Measurements from ENCODE around the gene REXO1.
"Not testable (repeated sequence)": the region's sequence is repeated elsewhere in the genome, so short reads cannot be mapped to it uniquely, and the experiment has no call there.

REXO1 gene

DNA sequence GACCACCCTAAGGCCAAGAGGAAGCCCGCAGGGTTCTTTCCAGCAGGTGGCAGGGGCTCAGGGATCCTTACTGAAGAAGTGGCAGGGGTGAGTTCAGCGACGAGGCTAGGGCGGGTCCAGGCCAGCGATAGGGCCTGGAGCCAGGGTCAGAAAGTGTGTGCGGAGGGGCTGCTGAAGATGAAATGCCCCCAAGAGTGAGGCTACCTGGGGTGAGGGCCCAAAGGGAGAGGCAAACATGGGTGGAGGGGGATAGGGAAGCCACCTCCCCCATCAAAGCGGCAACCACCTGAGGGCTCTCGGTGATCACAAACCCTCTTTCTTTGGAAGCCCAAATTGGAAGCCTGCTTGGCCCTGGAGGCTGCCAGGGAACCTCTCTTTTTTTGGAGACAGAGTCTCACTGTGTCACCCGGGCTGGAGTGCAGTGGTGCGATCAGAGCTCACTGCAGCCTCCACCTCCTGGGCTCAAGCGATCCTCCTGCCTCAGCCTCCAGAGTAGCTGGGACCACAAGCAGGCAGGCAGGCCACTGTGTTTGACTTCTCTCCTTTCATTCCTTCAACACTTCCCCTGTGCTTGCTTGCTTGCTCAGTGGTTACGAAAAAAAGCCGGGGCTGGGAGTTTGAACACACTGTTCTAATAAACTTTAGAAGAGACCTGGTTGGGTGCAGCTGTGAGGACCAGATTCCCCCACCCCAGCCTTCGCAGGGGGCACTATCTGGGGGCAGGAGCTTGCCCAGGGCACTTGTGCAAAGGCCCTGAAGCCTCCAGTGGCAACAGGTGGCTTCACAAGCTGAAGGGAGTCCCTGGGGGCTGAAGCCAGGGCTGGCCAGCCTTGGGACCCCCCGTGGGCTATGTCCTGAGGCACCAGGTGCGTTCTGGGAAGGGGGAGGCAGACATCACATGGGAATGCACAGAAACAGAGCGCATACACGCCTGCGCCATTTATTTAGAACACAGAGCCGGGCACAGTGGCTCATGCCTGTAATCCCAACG lies 34.8 kb downstream of the REXO1 start:
- no peak for DNase-seq

DNA sequence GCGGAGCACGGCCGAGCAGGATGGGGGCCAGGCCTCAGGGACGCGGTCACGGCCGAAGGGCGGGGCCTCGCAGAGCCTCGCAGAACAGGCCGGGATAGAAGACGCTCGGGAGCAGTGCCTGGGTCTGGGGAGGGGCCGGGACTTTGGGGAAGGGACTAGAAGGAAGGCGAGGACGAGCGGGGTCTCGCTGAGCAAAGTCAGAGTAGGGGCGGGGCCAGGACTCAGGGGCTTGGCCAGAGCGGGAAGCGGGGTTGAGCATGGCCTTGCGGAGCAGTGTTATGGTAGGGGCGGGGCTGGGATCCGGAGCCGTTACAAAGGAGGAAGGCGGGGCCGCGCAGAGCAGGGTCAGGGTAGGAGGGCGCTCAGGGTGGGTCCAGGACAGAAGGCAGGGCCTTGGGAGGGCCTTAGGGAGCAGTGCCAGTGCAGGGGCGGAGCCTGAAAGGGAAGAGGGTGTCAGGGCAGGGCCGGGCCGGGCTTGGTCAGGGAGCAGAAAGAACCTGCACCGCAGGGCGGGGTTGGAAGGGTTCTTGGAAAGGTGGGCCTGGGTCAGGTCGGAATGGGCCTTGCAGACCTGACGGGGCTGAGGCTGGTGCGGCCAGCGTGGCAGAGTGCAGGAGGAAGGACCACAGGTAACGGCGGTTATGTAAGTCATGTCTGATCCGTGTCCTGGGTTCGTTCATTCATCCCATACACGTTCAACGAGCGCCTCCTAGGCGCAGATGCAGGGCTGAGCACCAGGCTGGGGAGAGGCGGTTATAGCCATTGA lies 35.7 kb downstream of the REXO1 start:
- DNase-seq, result peak; percentile 80

DNA sequence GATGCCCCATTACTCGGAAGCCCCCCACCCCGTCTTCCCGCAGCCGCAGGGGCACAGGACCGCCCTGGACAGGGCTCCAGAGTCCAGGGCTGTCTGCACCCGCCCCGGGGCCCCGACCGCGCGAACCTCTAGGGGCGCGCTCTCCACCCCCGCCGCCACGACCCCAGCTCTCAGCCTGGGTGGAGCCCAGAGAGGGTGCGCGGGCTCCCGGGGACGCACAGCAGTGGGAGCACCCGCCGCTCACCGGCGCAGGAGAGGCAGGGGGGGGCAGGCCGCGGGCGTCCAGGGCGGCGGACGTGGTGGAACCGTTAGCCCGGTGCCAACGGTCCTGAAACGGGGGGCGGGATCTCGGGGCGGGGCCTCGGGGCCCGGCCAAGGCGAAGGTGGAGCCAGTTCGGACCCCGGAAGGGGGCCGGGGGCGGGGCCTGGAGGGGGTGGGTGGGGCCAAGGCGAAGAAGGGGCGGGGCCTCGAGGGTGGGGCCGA lies 36.3 kb downstream of the REXO1 start, which contains the start of gene ATP8B3:
Gene ATP8B3 (minus strand): TSS at position 335 of the 484 bp plus-strand sequence. CDS start 540 bp downstream, outside the sequence.
- DNase-seq, result peak; percentile 34

DNA sequence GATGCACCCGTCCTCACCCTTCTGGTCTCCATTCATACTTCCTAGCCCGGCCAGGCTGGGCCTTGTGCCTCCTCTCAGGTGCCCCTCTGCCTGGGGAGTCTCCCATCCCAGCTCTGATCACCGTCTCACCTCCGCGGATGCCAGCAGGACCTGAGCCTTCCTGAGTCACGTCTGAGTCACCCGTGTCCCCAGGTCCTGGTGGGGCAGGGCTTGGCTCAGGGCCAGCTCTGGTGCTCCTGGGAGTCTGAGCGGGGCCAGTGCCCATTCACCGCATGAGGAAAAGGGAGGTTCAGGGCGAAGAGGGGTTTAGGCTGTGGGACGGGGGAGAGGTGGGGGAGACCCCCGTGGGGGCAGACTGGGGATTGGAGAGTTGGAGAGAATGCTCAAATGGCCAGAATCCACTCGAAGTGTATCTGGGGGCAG lies 36.8 kb downstream of the REXO1 start:
- peak; percentile 17 for DNase-seq

DNA sequence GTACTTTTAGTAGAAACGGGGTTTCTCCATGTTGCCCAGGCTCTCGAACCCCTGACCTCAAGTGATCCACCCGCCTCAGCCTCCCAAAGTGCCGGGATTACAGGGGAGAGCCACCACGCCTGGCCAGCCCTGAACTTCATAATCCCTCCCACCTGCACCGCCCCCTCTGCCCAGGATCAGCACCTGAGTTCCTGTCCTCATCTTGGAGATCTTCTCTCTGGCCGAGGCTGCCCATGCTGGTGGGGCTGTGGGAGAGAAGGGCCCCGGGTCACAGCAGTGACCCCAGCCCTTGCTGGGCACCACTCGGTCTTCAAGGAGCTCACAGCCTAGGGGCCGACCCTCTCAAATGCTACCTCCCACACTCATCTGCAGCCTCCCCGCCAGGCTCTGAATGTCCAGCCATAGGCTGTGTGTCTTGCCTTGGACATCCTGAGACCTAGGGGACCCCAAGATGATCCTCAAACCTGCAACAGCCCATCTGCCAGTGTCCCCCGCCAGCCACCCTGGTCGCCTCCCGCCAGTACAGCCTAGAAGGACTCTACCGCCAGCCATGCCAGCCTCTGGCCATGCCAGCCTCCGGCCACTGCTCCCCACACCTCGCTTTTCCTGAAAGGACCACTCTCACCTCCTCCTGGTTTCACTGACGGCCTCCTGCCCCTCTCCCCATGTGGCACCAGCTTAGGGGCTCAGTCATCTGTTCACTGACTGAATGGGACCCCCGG lies 37.7 kb downstream of the REXO1 start:
- no peak for DNase-seq

DNA sequence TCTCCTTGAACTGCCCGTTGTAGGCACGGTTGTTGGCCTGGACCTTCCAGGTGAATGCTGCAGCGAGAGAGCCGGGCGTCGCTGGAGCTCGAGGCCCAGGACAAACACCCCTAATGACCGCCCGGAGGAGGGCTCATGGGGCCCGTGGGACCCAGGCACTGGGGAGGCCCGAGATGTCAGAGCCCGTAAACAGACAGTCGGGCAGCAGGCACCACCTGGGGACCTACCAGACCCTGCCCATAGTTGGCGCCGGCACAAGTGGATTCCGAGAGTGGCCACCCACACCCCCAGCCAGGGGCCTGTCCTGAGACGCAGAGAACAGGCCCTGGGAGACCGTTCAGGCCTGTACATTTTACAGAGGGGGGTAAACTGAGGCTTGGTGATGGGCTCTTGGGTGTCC lies 38.6 kb downstream of the REXO1 start:
- DNase-seq, result no peak

DNA sequence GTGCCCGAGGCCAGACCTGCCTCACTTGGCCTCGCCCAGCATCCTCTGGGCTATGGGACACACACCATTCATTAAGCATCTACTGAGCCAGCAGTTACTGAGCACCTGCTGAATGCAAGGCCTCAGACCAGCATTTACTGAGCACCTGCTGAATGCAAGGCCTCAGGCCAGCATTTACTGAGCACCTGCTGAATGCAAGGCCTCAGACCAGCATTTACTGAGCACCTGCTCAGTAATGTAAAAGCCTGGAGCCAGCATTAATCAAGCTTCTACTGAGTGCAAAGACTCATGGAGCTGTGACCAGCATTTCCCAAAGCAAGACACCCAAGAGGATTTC lies 39.9 kb downstream of the REXO1 start:
- DNase-seq, result no peak

DNA sequence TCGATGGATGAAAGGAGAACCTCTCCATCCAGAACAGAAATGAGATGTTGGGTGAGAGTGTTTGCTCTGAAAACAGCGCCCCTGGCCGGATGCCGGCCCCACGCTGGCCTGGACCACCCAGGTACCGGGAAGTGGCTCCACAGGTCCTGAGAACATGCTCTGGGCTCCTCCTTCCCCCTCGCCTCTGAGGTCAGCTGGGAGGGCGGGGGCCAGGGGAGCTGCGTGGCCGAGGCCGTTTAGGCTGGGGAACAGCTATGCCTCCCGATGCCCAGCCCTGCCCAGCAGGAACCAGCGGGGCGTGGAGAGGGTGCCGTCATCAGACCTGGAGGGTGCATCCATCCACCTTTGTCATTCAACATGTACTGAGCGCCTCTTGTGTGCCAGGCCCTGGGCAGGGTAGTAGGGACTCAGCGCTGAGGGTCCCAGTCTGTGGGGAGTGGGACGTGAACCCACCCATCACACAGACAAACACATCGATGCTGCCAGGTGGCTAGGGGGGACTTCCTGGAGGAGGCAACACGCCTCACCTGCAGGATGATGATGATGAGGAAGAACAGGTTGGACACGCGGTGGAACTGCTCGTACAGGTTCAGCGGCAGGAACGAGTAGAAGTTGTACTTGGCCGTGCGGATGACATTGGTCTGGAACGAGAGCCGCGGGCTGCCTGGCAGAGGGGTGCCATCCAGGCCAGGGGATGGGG lies 40.4 kb downstream of the REXO1 start:
- DNase-seq, result no peak

DNA sequence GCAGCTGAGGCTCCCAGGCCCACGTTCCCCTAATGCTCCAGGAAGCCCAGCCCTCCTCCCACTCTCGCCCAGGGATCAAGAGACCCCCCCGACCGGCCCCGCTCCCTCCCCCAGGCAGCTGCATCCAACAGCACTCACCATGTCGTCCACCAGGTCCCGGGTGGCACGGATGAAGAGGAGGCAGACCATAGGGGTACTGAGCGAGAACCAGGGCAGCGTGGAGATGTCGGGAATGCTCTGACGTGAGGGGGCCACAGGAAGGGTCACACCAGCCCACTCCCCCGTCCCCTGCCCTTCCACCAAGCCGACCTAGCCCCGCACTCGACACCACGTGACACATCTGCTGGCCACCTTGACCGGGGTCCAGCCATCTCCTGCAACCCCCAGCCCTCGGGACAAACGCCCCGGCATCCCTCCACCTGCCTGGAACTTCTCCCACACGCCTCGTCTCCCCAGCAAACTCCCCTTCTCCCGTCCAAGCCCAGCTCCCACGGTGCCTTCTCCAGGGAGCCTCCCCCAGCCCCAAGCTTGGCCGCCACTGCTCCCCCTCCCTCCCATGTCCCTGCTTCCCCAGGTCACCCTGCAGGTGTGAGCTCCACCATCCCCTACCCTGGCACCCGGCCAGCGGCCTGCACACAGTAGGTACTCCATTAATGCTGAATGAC lies 41.1 kb downstream of the REXO1 start:
- DNase-seq, result no peak

DNA sequence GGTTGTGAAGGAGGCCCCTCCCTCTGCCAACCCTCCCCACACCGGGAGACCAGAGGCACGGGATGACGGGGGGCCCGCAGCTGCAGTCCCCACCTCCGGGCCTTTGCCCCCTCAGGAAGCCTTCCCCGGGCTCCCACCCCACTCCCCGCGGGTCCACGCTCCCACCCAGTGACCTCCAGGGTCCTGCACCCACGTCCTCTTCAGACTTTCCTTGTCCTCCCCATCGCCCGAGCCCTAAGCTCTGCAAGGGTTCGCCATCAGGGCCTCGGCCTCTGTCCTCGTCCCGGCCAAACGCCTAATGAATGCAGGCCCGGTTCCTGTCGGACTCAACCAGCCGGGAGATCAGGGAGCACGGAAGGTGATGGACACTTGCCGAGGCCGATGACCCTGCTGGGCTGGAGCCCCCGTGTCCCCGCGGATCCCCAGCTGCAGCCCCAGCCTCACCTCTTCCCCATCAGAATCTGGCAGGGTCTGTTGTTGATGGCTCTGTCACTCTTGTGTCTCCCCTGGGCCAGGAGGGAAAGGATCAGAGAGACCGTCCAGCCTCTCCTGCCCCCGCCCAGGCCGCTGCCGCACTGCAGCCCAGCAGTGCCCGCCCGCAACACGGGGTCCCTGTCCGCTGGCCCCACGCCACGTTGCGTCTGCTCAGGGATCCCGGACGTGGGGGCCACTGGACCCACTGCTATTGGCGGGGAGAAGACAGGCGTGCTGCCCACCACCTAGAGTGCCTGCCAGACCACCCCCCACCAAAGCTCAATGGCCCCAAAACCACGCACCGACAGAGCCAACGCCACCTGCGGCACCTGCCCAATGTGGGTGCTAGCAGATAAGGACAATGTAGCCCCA lies 41.9 kb downstream of the REXO1 start:
- DNase-seq, result no peak

DNA sequence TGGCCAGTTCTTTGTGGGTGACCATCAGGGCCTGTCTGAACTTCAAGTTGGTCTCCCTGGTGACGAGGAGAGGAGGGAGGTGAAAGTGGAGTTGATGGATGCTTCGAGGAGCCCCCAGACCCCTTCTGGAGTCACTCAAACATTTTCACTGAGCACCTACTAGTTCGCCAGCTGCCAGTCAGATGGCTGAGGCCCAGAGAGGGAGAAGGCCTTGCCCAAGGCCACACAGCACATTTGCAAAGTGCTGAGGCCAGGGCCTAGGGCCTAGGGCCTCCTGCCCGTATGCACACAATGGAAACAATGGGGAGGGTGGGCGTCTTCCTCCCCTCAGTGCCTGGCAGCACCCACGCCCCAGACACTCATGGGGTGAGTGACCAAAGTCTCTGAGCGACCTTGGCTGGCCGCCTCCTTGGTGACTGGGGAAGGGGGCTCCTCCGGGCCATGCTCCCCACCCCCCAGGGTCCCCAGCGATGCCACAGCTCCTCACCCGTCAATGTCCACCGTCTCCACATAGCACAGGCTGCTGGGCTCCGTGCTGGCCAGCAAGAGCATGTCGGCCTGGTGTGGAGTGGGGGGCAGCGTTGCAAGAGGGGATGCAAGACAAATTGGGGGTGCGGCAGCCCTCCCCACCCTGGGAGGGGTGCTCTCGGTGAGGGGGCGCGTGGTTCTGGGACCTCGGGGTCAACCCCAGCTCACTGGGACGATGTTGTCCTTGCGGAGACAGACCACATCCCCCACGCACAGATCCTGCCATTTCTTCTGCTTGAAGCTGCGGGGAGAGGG lies 42.7 kb downstream of the REXO1 start:
- DNase-seq, result no peak

DNA sequence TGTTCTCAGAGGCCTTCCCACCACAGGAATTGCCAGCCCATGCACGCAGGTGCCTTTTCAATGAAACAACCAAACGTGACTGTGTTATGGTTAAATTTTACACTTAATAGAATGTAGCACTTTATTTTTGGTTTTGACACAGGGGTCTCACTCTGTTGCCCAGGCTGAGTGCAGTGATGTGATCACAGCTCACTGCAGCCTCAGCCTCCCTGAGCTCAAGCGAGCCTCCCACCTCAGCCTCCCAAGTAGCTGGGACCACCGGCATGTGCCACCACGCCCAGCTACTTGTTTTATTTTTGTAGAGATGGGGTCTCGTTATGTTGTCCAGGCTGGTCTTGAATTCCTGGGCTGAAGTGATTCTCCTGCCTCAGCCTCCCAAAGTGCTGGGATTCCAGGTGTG lies 43.4 kb downstream of the REXO1 start:
- DNase-seq, result no peak

DNA sequence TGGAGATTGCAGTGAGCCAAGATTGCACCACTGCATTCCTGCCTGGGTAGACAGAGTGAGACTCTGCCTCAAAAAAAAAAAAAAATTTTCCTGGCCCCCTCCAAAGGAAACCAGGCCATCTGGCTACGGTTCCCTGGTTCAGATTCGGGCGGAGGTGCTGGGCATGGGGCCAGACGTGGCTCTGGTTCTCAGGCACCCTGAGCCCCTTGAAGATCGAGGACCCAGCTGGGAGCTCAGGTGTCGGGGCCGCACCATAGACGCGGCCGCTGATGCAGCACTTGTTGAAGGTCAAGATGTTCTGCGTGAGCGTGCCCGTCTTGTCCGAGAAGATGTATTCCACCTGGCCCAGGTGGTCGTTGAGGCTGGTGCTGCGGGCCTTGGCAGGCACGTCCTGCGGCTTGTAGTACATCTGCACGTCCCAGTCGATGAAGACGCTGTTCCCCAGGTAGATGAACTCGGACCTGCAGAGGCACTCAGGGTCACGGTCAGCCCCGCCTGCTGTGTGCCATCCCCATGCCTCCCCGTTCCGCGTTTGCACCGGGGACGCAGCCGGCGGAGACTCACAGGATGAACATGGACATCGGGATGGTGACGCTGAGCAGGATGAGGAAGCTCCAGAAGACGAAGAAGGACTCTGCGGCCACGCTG lies 48.5 kb downstream of the REXO1 start:
- DNase-seq, result no peak

DNA sequence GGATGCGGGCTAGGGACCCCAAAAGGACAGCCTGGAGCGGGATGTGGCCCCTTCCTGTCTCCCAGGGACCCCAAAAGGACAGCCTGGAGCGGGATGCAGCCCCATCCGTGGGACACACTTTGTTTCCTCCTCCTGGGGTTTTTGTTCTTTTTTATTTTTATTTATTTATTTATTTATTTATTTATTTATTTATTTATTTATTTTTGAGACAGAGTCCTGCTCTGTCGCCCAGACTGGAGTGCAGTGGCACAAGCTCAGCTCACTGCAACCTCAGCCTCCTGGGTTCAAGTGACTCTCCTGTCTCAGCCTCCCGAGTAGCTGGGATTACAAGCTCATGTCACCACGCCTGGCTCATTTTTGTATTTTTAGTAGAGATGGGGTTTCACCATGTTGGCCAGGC lies 51.0 kb downstream of the REXO1 start:
- not testable (repeated sequence) for DNase-seq

DNA sequence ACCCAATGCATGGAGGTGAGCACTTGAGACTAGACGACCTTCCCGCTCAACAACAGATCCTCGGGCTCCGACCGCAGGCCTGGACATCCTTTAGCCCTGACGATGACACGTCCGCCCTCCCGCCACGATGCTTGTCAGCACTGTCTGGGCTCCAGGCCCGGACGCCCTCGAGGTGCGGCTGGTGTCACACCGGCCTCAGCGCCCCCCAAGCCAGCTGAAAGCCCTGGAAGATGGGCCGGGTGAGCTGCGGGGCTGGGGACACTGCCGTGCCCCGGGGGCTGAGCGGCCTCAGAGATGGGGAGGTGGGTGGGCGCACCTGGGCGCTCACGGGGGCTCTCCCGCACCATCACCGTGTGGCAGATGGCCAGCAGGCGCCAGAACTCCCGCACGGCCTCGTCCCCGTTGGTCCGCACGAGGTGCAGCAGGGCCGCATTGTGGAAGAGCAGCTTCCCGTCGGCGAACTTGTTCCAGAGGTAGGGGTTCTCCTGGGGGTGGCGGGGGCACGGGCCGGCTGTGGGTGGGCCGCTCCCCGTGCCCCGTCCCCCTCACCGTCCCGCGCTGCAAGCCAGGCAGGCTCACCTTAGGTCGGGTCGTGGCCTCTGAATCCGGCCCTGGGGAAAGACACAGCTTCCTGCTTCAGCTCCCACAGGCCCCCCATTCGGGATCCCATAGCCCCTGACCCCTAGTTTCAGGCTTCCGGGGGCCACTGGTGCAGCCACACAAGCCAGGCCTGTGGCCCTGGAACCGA lies 51.7 kb downstream of the REXO1 start:
- DNase-seq, result no peak

DNA sequence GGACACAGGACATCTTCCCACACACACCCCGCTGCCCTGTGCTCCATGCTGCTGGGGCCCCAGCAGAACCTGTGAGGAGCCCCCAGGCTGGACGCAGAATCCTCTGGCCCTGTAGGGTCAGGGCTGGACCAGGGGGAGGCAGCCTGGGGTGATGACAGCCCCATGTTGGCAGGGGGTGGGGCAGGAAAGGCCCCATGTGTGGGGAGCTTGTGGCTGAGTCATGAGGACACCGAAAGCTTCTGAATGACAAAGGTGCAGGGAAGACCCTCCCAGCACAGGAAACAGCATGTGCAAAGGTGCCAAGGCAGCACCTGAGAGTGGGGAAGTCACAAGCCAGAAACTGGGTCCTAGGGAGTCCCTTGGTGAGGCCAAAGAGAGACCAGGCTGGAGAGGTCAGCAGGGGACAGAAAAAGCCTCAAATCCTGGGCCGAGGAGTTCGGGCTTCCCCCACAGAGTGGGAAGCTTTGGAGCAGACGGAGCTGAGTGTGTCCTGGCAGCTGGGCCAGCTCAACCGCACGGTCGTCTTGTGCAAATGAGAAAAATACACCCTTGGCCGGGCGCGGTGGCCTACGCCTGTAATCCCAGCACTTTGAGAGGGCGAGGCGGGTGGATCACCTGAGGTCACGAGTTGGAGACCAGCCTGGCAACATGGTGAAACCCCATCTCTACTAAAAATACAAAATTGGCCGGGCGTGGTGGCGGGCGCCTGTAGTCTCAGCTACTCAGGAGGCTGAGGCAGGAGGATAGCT lies 53.7 kb downstream of the REXO1 start:
- DNase-seq, result no peak

DNA sequence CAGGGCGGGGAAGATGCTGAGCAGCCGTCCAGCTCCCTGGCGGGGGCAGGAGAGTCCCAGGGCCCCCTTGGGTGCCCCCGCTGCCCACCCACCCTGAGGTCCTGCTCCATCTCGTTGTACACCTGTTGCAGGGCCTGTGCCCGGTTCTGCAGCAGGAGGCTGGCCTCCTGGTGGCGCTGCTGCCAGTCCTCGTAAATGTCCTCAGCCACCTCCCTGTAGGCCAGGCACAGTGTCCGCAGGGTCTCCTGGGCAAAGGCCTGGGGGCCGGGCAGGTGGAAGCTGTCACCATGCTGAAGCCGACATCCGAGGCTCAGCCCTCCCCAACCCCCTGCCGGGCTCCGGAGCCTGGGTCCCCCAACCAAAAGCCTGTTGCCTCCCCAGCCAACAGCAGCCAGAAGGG lies 56.4 kb downstream of the REXO1 start:
- DNase-seq, result no peak

All from central memory CD4-positive, alpha-beta T cell (primary cell).